GM19035 (cell line): ENCODE data around the gene TMEM138.

Source experiments
- ATAC-seq: cut with Tn5 transposase; IDR thresholded peaks from one replicate; pipeline ENCODE4 v1.9.1; 2021; ENCODE audit not compliant: unreplicated experiment

The TMEM138 gene

DNA sequence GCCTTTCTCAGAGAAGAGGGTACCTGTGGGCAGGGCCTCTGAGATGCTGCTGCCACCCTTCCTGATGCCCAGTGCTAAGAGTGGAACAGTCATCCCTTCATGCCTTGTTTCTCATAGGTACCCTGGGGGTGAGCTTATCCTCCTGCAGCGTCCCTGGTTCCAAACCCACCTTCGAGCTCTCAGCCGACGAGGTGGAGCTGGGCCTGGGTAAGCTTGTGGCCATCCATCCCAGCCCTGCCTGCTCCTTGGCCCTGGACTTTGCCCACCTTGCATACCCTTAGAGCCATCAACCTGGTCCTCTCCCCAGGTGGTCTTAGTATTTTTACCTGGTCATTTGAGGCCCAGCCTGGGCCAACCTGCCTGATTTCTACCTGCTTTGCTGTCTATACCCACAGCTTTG lies 20.5 kb upstream of the TMEM138 start:
- no peak for ATAC-seq

DNA sequence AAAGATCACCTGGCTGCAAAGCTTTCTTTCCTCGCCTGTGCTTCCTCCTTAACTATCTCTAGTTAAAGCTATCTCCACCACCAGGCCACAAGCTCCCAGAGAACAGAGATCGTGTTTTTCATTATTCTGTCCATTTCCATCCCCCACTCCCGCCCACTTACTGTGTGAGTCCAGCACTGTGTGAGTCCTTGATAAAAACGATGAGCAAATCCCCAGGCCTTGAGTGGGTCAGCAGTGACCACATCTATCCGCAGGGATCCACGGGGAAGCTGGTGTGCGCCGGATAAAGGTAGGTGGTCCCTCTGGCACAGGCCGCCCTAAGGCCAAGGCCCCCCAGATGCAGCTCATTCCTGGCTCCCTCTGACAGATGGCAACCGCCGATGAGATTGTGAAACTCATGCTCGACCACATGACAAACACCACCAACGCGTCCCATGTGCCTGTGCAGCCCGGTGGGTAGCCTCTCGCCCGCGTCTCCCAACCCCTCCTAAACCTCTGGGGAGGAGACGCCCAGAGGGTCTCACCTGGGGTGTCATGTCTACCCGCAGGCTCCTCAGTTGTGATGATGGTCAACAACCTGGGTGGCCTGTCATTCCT lies 19.9 kb upstream of the TMEM138 start:
- ATAC-seq, result no peak

DNA sequence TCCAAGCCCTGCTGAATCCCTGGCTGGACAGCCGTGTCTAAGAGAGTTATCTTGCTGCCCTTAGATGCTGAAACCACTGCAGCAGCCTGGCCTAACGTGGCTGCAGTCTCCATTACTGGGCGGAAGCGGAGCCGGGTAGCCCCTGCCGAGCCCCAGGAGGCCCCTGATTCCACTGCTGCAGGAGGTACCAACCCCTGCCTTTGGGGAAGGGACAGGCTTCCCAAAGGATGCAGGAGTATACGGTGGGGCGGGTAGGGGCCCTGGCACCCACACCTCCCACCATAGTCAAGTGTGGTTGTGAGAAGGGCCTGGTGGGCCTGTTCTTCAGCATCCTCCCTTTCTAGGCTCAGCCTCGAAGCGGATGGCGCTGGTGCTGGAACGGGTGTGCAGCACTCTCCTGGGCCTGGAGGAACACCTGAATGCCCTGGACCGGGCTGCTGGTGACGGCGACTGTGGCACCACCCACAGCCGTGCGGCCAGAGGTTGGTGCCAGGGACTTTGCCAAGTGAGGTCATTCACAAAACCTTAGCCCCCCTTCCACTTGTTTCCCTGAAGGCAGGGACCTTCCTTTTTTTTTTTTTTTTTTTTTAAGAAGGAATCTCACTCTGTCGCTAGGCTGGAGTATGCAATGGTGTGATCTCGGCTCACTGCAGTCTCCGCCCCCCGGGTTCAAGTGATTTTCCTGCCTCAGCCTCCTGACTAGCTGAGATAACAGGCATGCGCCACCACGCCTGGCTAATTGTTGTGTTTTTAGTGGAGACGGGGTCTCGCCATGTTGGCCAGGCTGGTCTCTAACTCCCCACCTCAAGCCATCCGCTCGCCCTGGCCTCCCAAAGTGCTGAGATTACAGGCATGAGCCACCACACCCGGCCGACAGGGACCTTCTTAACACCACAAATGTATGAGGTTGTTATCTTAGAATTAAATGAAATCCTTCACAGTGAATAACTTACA lies 18.1 kb upstream of the TMEM138 start:
- ATAC-seq, result no peak

DNA sequence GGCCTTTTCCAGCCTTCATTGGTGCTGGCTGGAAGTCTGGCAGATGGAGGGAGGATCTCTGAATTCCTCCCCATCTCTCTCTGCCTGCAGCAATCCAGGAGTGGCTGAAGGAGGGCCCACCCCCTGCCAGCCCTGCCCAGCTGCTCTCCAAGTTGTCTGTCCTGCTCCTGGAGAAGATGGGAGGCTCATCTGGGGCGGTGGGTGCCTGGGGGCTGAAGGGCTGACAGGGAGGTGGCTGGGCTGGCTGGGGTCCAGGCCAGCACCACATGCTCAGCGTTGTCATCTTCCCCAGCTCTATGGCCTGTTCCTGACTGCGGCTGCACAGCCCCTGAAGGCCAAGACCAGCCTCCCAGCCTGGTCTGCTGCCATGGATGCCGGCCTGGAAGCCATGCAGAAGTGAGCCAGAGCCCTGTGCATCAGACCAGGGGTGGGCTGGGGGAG lies 17.0 kb upstream of the TMEM138 start:
- no peak for ATAC-seq

DNA sequence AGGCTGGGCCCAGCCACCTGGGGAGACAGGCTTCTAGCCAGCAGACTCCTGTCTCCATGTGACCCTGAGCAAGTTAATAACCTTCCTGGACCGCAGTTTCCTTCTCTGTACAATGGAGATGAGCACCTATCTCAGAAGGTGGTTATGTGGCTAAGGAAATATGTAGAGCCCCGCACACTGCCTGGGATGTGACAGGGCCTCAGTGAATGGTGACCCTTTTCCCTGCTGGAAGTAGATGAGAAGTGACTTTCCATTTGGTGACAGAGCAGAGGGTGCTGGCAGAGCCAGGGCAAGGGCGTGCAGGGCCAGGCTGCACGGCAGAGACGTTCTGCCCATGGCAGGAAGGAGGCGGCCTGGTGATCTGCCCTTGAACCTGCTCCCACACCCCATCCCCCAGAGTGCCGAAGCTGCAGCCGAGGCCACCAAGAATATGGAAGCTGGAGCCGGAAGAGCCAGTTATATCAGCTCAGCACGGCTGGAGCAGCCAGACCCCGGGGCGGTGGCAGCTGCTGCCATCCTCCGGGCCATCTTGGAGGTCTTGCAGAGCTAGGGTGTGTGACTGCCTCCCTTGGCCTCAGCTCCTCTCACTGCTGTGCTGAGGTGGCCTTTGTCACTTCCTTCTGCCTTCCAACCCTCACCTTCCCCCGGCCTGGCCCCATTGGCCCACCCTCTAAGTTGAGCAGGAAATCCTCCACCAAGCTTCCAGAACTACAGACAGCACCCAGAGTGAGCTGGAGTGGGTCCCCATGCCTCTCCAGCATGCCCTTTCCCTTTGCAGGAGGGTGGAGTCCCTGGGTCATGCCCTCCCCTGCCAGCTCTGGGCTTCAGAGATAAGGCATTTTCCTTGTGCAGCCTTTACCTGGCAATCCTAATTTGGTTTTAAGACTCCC lies 16.0 kb upstream of the TMEM138 start:
- ATAC-seq, result no peak

DNA sequence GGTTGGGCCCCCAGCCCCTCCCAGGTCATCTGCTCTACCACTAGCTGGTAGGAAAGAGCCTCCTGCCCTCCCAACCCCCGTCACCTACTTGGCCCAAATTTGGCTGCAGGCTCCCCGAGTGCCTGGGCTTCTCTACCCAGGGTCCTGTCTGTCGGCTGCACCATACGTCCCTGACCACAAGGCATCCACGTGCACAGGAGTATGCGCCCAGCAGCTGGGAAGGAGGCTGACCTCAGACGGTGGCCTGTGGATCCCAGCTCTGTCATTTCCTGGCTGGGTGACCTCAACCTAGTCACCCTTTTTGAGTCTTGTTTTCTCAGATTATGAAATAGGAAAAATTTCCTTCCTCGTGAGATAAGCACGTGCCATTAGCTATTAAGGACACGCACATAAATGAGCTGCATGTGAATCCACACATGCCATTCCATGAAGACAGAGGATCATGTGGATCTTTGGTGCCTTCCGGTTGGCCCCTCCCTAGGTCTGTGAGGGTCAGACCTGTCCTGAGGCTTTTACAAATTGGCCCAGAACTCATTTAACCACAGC lies 14.2 kb upstream of the TMEM138 start:
- ATAC-seq, result no peak

DNA sequence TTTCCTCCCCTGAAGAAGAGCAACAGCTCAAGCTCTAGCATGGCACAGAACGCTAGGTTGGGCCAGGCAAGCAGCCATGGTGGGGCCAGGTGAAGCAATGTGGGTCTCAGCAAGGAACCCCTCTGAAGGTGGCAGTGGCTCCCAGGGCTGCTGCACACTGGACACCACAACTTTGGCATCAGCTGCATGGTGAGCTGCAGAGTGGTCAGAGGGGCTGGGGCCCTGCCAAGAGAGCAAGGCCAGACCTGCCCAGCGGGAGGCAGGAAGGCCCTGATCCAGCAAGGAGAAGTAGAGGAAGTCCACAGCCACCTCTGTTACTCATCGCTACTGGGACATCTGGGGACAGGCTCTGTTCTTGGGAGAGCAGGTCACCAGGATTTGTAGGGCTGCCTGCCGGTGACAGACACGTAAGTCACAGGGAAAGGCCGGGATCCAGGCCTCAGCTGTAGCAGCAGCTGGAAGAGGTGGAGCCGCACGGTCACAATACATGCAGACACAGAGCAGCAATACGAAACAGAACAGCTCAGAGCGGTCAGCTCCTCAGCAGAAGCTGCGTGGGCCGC lies 12.9 kb upstream of the TMEM138 start:
- ATAC-seq, result no peak

DNA sequence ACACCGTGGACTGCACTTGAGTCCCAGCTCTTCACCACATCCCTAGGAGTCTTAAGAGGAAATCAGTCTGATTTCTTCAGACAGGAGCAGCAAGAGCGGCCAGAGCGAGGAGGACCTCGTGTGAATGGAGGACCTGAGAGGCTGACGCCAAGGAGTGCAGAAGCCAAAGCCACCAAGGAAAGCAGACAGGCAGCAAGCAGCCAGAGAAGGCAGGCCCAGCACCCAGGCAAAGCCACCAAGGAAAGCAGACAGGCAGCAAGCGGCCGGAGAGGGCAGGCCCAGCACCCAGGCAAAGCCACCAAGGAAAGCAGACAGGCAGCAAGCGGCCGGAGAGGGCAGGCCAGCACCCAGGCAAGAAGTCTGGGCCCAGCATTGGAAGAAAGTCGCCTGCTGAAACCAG lies 12.3 kb upstream of the TMEM138 start:
- ATAC-seq, result no peak

DNA sequence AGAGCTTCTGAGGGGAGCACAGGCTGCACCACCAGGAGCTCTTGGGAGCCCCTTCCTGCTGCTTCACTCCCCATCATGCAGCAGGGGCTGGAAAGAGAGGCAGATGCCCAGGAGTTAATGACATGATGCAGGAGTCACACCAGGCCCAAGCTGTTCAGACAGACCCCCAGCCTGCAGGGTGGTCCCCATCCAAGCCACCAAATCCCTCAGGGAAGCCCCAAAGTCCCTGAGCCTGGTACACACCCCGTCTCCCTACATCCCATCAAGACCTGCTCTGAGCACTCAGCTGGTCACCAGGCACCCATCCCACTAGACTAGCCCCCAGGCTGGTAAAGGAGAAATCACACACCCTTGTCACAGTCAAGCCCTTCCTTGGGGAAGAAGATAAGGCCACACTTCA lies 11.8 kb upstream of the TMEM138 start:
- no peak for ATAC-seq

DNA sequence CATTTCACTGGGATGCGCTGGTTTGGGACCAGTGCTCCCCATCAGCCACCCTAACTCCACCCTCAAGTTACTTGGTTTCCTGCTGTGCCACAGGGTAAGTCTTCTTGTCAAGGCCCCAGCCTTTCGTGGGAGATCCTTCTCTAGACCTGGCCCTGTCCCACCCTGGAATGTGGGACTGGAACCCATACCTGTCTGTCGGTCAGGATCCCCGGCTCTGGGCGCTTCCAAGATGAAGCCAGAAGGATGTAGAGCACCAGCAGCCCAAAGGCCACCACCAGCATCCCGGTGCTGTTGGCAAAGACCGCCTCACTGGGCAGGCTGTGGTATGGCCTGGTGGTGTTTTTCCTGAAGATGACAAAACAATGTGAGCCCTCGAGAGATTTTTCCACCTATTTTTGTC lies 11.4 kb upstream of the TMEM138 start:
- ATAC-seq, result no peak

DNA sequence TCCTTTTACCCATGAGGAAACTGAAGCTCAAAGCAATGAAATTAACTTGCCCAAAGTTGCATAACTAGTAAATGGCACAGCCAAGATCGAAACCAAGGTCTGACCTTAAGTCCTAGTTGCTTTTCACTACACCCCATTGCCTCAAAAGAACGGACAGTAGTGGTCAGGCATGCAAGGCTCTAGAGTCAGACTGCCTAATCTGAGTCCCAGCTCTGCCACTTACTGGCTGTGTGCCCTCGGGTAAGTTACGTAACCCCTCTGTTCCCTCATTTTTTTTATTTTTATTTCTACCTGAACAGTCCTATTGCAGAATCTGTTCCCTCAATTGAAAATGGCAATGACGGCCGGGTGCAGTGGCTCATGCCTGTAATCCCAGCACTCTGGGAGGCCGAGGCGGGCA lies 10.1 kb upstream of the TMEM138 start:
- no peak for ATAC-seq

DNA sequence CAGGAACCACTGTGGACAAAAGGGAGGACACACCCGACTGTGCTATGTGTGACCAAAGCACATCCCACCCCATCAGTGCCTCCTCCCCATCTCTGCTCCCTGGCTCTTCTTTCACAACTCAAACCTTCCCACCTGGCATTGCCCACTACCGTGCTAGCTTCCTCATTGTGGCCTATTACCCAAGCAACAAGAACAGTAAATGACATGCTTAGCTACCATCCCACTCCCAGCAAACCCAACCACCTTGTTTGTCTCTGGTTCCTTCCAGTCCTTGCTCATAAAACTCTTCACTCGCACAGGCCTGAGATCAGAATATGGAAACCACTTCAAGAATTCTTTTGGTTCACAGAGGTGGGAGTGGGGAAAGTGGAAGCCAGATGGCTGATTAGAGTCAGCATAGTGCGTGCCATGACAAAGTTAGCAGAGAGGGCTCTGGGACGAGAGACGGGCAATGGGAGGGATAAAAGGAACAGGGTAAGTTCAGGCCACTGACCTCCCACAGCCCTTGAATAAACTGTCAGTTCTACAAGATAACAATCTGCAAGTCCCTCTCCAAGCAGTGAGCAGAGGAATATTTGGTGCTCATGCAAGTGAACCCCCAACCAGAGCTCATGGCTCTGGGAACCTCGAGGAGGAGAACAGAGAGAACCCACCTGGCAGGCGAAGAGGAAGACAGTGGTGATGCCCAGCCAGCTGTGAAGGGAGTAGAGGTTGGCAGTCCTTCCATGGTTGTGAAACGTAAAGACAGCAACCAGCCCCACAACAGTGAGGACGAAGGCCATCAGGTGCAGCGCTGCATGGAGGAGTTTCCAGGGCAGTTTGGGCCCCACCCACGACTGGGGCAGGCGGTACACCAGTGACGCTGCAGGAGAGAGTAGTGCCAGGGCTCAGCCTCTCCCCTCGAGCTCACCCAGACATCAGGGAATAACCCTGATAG lies 8.8 kb upstream of the TMEM138 start:
- no peak for ATAC-seq

DNA sequence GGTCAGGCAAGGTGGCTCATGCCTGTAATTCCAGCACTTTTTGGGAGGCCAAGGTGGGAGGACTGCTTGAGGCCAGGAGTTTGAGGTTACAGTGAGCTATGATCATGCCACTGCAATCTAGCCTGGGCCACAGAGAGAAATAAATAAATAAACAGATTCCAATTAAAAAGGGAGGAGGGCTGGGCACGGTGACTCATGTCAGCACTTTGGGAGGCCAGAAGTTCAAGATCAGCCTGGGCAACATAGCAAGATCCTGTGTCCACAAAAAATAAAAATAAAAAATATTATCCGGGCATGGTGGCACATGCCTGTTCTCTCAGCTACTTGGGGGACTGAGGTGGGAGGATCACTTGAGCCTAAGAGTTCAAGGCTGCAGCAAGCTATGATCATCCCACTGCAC lies 8.0 kb upstream of the TMEM138 start:
- ATAC-seq, result no peak

DNA sequence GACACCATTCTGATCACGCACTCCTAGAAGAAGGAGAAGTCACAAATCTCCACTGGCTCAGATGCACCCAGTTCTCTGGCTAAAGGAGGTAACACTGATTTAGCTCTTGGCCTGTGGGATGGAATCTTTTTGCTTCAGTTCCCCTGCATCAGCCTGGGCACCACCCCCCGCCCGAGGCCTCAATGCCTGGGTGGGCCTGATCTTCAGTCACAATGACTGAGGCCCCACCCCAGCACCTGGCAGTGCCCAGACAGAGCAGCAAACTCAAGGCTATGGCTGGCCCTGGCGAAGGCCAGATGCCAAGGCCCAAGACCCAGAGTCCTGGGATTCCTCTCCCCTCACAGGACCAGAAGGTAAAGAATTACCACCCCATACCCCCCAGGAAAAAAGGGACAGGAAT lies 5.5 kb upstream of the TMEM138 start:
- no peak for ATAC-seq

DNA sequence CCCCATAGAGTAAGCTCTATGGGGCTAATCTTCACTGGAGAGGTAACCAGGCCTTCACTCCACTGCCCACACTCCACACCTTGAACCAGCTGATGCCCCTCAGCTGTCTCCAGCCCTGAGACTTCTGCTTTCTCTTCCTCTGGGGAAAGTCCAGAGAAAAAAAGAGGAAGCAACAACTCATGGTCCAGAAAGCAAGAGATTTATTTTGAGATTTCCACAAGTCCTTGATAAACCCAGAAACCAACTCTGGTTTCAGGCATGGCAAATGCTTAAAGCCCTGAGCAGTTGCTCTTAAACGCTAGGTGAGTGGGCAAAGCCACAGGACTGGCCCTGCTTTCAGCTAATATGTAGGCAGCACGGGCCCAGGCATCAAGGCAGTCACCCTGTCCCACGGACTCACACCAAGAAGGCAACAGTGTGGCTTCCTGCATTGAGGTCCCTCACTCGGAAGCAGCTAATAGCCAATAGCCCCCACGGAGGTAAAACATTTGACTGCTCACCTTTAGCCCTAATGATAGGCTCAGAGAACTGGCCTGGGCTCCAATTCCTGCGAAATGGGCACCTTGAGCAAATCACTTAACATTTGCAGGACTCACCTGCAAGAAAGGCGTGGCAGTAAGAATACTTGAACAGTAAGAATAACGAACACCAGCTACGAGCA lies 4.8 kb upstream of the TMEM138 start:
- ATAC-seq, result peak; percentile 36

DNA sequence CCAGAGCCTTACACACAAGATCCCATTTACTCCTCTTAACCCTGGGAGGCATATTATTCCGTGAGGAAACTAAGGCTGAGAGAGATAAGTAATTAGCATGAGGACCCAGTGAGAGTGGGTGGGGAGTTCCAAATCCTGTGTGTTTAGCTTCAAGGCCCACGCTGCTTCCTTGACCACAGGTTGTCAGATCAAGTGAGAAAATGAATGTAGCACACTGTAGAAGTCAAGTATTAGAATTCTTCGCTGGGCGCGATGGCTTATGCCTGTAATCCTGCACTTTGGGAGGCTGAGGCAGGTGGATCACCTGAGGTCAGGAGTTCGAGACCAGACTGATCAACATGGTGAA lies 4.3 kb upstream of the TMEM138 start:
- ATAC-seq, result no peak

DNA sequence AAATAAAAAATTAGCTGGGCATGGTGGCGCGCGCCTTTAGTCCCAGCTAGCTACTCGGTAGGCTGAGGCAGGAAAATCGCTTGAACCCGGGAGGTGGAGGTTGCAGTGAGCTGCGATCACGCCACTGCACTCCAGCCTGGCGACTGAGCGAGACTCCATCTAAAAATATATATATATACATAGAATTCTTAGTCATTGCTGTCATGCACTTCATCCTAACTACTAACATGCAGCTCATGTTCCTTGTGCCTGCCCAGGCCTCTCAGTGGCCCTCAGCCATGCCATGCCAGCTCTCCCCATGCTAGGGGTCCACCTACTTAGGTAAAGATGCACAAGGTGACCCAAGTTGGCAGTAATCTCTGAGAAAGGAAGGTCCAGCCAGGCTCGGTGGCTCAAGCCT lies 3.6 kb upstream of the TMEM138 start:
- ATAC-seq, result no peak

DNA sequence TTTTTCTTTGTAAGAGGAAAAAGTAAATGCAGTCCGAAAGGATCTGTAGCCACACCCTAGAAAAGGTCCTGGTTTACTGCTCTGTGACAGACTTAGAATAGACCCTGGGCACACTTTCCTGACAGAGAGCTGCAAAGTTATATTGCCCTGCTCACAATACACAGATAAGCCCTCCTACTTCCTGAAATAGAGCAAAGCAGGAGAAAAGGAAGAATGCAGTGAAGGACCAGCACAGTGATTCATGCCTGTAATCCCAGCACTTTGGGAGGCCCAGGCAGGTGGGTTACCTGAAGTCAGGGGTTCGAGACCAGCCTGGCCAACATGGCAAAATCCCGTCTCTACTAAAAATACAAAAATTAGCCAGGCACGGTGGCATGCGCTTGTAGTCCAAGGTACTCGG lies 2.7 kb upstream of the TMEM138 start:
- no peak for ATAC-seq

DNA sequence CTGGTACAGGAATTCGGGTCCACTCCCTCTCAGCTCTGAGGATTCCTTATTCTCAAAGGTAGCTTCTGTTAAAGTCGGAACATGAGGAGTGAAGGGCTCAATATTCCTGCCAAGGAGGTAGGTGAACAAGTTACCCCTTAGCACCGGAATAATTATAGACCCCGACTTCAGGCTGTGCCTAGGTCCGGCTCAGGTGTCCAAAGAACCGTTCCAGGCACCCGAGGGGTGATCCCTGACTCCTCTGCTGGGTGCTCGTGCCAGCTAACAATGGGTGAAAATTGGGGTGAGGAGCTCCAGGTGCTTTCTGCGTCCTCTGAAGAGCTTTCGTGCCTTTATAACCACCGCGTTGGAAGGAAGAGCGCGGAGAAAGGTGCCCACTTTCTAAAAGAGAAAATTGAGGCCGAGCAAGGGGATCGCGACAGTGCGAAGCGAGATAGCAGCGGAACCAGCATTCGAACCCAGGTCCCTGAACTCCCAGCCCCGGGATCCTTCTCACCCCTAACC lies 885 bp upstream of the TMEM138 start:
- no peak for ATAC-seq
